WTC11 (cell line): ENCODE measurements around the gene SPAG9. TPM values are rescaled to one million over a fixed set of nuclear protein-coding genes. Genes with fewer than 3 reads are reported as not detected.
A peak's percentile ranks its signal among the peaks of the same experiment; 100 is the strongest.

Experiments used
- ATAC-seq: fragments of 200-7000 bp; cut with Tn5 transposase; 2 replicates; pipeline ENCODE4 v1.10.0; 2021; ENCODE audit warnings: mild to moderate bottlenecking, moderate library complexity
- CTCF ChIA-PET: fragments of 300-600 bp; sonication (Branson Sonifier 250); formaldehyde crosslinking; loops from one replicate; lab custom pipeline; 2021; ENCODE audit warnings: antibody characterized with exemption; lab: Charles Lee
- POLR2A ChIA-PET: fragments of 350-600 bp; sonication (Branson Sonifier 250); formaldehyde crosslinking; loops from one replicate; lab custom pipeline; 2021; ENCODE audit warnings: antibody characterized with exemption; lab: Charles Lee
- DNase-seq: peaks from one replicate; pipeline ENCODE4 v3.0.0; 2021; ENCODE audit warnings: low spot score
- H3K27ac Mint-ChIP-seq: 2 replicates; pipeline ENCODE4 v1.8.0; 2021; ENCODE audit warnings: mixed read lengths
- H3K27me3 Mint-ChIP-seq: 2 replicates; pipeline ENCODE4 v1.8.0; 2021; ENCODE audit warnings: low read depth, mild to moderate bottlenecking, moderate library complexity, mixed read lengths
- H3K36me3 Mint-ChIP-seq: 2 replicates; pipeline ENCODE4 v1.8.0; 2021; ENCODE audit warnings: mixed read lengths
- H3K4me1 Mint-ChIP-seq: 2 replicates; pipeline ENCODE4 v1.8.0; 2022; ENCODE audit warnings: mixed read lengths
- H3K4me3 Mint-ChIP-seq: 2 replicates; pipeline ENCODE4 v1.8.0; 2021; ENCODE audit warnings: mild to moderate bottlenecking, moderate library complexity, mixed read lengths
- H3K9me3 Mint-ChIP-seq: 2 replicates; pipeline ENCODE4 v1.8.0; 2021; ENCODE audit warnings: mixed read lengths
- ETV6 ChIP-seq: sonication (generic); formaldehyde crosslinking; IDR thresholded peaks from 2 replicates; pipeline ENCODE4 v1.8.1; 2022; ENCODE audit warnings: mild to moderate bottlenecking, missing genetic modification reagents
- GRHL2 ChIP-seq: fragments of 250-450 bp; sonication (Bioruptor Pico); IDR thresholded peaks from 2 replicates; pipeline ENCODE4 v1.8.0; 2022; ENCODE audit warnings: mild to moderate bottlenecking, moderate library complexity; ENCODE audit not compliant: insufficient replicate concordance, severe bottlenecking
- MLX ChIP-seq: sonication (generic); formaldehyde crosslinking; IDR thresholded peaks from 2 replicates; pipeline ENCODE4 v1.8.1; 2023; ENCODE audit warnings: mild to moderate bottlenecking, missing genetic modification reagents, moderate library complexity
- NFATC4 ChIP-seq: fragments of 250-450 bp; sonication (Bioruptor Pico); IDR thresholded peaks from 2 replicates; pipeline ENCODE4 v1.9.0; 2021; ENCODE audit warnings: mild to moderate bottlenecking
- PREB ChIP-seq: sonication (generic); formaldehyde crosslinking; IDR thresholded peaks from 2 replicates; pipeline ENCODE4 v1.8.1; 2022; ENCODE audit warnings: mild to moderate bottlenecking, missing genetic modification reagents, moderate library complexity, borderline replicate concordance
- RELA ChIP-seq: sonication (generic); formaldehyde crosslinking; IDR thresholded peaks from 2 replicates; pipeline ENCODE4 v1.8.1; 2022; ENCODE audit warnings: missing genetic modification reagents, mild to moderate bottlenecking, borderline replicate concordance
- ZMAT4 ChIP-seq: fragments of 250-450 bp; sonication (Bioruptor Pico); IDR thresholded peaks from 2 replicates; pipeline ENCODE4 v1.9.0; 2021; ENCODE audit warnings: mild to moderate bottlenecking
- ZNF138 ChIP-seq: sonication (generic); formaldehyde crosslinking; conservative IDR thresholded peaks from 2 replicates; pipeline ENCODE4 v1.8.1; 2022; ENCODE audit warnings: mild to moderate bottlenecking, moderate library complexity, missing genetic modification reagents
- ZNF416 ChIP-seq: fragments of 250-450 bp; sonication (Bioruptor Pico); IDR thresholded peaks from 2 replicates; pipeline ENCODE4 v1.9.0; 2021; ENCODE audit warnings: mild to moderate bottlenecking, inconsistent platforms
- ZNF532 ChIP-seq: fragments of 250-450 bp; sonication (Bioruptor Pico); IDR thresholded peaks from 2 replicates; pipeline ENCODE4 v1.9.0; 2021; ENCODE audit warnings: mild to moderate bottlenecking, borderline replicate concordance
- total RNA-seq: library from RNA; stranded (reverse); gene quantifications from 3 replicates; pipeline ENCODE4 v1.2.3, GENCODE V29; 2021

The SPAG9 gene
- total RNA-seq, 1 experiment from 2014 or later, result 51.9 TPM

GRCh38 chr17:50955667-50956120, 165.0 kb downstream of the SPAG9 start:
- Mint-ChIP-seq H3K27me3 (no peaks in the 10 kb centered on the region), H3K9me3 (no peaks in the 10 kb centered on the region), H3K36me3 (no peaks in the 10 kb centered on the region), H3K27ac (0 out of 2 replicates have a peak overlapping the region, but pooled peaks have one; percentile 60), H3K4me3 (no peak overlapping the region), H3K4me1 (peaks cover 43% of the 10 kb centered on the region)
- POLR2A ChIA-PET, result interaction anchor here (2.8 kb wide), 1 partner anchor 89 kb away, joined by 22 read pairs; the partner anchor contains the start of gene TOB1
- DNase-seq, result no peak
- no peak for ATAC-seq
- CTCF ChIA-PET, result interaction anchor here (0.5 to 6.6 kb wide), 10 partner anchors 19 to 199 kb away, joined by 3 to 85 read pairs (median 7); partner anchors contain the start of gene TOB1
- TF ChIP-seq ZNF532 (CRISPR knock-in tag) (no peak), NFATC4 (CRISPR knock-in tag) (no peak), ZMAT4 (no peak), ZNF416 (no peak), ETV6 (CRISPR knock-in tag) (no peak), MLX (CRISPR knock-in tag) (no peak)

GRCh38 chr17:50955160-50955559, 165.5 kb downstream of the SPAG9 start:
- CTCF ChIA-PET, result interaction anchor here (0.5 to 6.6 kb wide), 10 partner anchors 24 to 199 kb away, joined by 3 to 85 read pairs (median 8); partner anchors contain the start of gene TOB1
- ATAC-seq (no peak), DNase-seq (no peak)
- H3K27me3 Mint-ChIP-seq, result no peaks in the 10 kb centered on the region
- POLR2A ChIA-PET, result interaction anchor here (0.6 to 2.8 kb wide), 3 partner anchors 16 to 111 kb away, joined by 3 to 22 read pairs (median 5); partner anchors contain the start of gene TOB1
- peaks cover 48% of the 10 kb centered on the region for H3K4me1 Mint-ChIP-seq
- TF ChIP-seq MLX (CRISPR knock-in tag), result no peak
- no peak for TF ChIP-seq RELA (CRISPR knock-in tag)
- peak; percentile 32; the same call in 1 of the 2 replicates for TF ChIP-seq PREB (CRISPR knock-in tag)
- H3K36me3 Mint-ChIP-seq, result no peaks in the 10 kb centered on the region
- no peak overlapping the region for H3K4me3 Mint-ChIP-seq
- 0 out of 2 replicates have a peak overlapping the region, but pooled peaks have one; percentile 60 for H3K27ac Mint-ChIP-seq
- H3K9me3 Mint-ChIP-seq, result no peaks in the 10 kb centered on the region

- DNase-seq, result no peak
- Mint-ChIP-seq H3K4me3 (no peak overlapping the region), H3K36me3 (no peaks in the 10 kb centered on the region), H3K27me3 (no peaks in the 10 kb centered on the region), H3K4me1 (peaks cover 53% of the 10 kb centered on the region), H3K27ac (no peak overlapping the region), H3K9me3 (no peaks in the 10 kb centered on the region)
- ATAC-seq, result no peak
- TF ChIP-seq GRHL2 (CRISPR knock-in tag), result no peak
- no peak for TF ChIP-seq ZNF138
- CTCF ChIA-PET, result interaction anchor here (1.0 to 6.6 kb wide), 11 partner anchors 23 to 170 kb away, joined by 3 to 85 read pairs (median 10); partner anchors contain the start of gene TOB1
- POLR2A ChIA-PET, result interaction anchor here (0.6 to 2.8 kb wide), 3 partner anchors 15 to 110 kb away, joined by 3 to 22 read pairs (median 5); partner anchors contain the start of gene TOB1
Measured at GRCh38 chr17:50954641-50955121, 166.0 kb downstream of the SPAG9 start.
